LNCAP (cell line): ENCODE measurements around the gene CXXC1.

Experiments
- TF ChIP-seq, protein P1 (sequence below): fragments of 450-650 bp; IDR thresholded peaks from 2 replicates; pipeline ENCODE4 v1.5.1; 2017; ENCODE audit warnings: mild to moderate bottlenecking

The CXXC1 gene

DNA sequence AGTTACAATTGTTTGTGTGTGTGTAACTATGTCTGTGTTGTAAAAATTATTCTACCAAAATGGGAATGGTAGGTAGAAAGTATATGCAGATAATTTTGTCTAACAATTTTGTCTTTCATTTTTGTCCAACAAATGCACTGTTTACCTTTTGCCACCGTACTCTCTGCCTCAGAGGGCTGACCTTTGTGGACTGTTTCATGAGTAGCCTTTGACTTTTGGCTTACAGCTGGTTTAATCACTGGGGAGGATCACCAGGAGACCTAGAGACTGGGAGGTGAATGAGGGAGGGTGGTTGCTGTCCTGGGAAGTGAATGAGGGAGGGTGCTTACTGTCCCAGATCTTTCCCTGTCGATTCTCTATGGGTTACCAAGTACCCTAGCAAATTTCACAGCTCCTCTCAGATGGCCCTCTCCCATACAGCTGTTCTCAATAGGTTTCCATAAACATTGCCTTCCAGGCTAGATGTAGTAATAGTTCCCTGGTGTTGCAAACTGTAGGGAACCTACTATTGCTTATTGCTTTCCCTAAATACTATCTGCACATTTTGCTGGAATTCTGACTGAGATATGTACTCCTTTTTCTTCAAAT, 26.5 kb upstream of the CXXC1 start:
- TF ChIP-seq, protein P1, sequence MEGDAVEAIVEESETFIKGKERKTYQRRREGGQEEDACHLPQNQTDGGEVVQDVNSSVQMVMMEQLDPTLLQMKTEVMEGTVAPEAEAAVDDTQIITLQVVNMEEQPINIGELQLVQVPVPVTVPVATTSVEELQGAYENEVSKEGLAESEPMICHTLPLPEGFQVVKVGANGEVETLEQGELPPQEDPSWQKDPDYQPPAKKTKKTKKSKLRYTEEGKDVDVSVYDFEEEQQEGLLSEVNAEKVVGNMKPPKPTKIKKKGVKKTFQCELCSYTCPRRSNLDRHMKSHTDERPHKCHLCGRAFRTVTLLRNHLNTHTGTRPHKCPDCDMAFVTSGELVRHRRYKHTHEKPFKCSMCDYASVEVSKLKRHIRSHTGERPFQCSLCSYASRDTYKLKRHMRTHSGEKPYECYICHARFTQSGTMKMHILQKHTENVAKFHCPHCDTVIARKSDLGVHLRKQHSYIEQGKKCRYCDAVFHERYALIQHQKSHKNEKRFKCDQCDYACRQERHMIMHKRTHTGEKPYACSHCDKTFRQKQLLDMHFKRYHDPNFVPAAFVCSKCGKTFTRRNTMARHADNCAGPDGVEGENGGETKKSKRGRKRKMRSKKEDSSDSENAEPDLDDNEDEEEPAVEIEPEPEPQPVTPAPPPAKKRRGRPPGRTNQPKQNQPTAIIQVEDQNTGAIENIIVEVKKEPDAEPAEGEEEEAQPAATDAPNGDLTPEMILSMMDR, result no peak

DNA sequence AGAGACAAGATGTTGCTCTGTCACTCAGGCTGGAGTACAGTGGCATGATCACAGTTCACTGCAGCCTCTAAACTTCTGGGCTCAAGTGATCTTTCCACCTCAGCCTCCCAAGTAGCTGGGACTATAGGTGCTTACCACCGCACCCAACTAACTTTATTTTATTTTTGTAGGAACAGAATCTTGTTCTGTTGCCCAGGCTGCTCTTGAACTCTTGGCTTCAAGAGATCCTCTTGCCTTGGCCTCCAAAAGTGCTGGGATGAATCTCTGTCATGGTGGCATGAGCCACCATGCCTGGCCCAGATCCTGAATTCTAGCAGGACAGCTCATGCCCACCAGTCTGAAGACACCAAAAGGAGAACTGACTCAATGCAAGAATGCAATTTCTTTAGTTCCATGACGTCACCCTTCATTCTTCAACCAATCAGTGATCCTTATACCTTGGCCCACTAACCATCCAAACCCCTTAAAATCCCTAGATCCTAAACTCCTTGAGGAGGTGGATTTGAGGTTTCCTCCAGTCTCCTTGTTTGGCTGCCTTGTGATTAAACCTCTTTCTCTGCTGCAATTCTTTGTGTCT, 25.6 kb upstream of the CXXC1 start:
- TF ChIP-seq, protein P1, result no peak

DNA sequence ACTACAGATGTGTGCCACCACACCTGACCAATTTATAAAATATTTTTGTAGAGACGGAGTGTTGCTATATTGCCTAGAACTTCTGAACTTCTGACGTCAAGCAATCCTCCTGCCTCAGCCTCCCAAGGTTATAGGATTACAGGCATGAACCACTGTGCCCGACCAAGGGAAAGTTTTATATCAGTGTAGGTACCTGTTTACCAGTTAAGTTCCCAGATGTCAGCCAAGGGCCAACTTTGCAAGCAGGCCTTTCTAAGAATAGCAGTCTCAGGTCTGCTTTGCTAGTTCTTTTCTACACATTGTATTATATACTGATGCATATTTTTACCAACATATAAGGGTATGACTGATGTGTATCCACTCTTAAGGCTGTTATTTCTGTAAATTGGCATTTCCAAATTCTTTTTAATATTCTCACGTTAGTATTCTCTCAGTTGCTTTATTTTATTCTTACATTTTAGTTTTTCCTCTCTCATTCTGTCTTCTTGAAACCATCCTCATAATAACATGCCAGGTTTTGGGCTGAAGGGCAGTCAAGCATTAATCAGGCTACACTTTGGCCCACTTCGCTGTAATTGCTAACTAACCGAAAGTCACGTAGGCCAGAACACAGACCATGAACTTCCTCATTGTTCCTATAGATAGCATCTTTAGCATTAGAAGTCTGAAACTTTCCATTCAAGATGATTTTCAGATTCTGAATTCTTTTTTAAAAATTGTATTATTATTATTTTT, 25.0 kb upstream of the CXXC1 start:
- TF ChIP-seq, protein P1, result no peak

DNA sequence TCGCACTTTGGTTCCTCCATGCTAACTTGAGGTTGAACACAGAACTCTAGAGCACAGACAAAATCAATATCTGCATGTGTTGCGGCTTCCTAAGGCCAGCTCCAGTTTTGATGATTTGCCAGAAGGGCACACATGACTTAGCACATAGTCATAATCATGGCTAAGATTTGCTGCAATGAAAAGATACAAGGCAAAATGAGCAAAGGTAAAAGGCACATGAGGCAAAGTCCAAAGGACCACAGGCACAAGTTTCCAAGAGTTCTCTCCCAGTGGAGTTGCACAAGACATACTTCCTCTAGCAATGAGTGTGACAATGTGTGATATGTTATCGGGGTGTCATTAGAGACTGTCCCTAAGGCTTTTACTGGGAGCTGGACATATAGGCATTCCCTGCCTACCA, 24.2 kb upstream of the CXXC1 start:
- TF ChIP-seq, protein P1, result no peak

DNA sequence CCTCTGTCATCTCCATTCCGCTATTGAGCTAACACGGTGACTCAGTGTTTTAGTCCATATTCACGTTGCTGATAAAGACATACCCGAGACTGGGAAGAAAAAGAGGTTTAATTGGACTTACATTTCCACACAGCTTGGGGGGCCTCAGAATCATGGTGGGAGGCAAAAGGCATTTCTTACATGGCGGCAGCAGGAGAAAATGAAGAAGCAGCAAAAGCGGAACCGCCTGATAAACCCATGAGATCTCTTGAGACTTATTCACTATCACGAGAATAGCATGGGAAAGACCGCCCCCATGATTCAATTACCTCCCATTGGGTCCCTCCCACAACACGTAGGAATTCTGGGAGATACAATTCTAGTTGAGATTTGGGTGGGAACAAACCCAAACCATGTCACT, 22.6 kb upstream of the CXXC1 start:
- TF ChIP-seq, protein P1, result no peak

DNA sequence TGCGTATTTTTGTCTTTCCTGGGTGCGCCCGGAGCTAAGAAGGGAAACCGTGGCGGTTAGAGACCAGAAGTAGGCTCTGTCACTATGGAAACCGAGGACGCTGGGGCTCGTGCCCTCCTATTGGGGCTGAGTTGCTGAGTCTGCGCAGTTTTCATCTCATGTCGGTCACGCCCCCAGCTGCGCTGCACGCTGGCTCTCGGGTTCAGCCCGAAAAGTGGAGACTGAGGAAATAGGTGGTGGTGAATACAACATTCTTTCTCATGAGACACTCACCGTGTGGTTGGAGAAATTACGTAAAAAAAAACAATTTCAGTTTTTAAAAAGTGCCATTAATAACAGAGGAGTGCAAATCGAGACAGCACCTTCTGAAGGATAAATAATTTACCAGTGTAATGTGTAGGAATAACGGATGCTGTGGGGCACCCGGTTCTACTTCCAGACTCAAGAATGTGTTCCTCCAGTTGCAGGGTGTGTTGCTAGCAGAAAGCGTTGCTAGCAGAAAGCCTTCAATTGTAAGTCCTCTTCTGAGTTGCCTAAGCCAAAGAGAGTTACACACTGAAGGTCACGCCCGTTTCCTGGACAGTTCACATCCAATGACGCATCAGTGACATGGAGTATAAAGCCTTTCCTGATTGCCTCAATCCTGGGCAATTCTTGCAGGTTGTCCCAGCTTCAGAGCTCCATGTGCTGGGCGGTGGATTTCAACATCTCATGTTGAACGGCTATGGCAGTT, 20.4 kb upstream of the CXXC1 start:
- TF ChIP-seq, protein P1, result no peak

DNA sequence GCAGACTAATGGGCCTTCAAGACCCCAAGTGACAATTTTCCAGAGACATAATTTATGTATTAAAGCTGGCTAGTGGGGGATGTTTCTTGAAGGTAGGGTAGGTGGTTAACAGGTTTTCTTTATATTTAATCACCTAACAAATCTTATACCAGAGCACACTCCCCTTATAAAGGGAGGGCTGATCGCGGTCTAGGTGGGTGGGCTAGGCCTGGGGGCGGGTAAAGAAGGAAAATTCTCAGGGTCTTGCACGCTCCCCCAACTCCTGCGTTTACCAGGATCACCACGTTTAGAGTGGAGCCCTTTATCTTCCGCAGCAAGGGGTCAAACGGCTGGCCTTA, 19.9 kb upstream of the CXXC1 start:
- TF ChIP-seq, protein P1, result no peak
